ENCODE measurements around the gene CILP2. TPM values are rescaled to one million over a fixed set of nuclear protein-coding genes. Genes with fewer than 3 reads are reported as not detected.

CILP2 gene
- total and polyA plus RNA-seq, 2 experiments from 2014 or later = 4.0 to 21.6 TPM

DNA sequence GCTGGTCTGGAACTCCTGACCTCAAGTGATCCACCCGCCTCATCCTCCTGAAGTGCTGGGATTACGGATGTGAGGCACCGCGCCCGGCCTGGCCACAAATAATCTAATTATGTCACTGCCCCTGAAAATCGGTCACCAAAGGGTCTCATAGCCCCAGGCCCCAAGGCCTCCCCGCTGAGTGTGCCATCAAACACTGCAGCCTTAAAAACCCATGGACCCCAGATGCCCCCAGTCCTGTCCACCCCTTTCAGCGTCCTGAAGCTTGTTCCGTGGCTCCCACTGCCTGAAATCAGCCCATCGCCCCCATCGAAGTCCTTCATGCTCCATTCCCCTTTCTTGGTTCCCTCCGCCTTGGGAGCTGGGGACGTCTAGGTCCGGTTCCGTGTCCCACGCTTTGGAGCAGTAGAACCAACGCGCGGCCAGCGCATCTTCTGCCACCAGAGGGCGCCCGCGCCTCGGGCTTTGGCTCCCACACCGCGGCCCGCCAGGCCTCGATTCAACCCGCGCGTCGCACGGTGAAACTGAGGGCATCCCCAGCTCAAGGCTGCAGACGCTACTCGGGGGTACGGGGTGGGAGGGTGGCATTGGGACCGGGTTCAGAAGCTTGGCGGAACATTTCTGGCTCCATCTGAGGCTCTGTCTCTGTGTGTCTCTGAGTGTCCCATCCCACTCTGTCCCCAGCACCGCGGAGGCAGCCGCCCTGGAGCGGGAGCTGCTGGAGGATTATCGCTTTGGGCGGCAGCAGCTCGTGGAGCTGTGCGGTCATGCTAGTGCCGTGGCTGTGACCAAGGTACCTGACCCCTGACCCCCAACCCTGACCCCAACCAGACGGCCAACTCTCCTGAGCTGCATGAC is 5.9 kb upstream of the CILP2 start:
- H3K9me3 Mint-ChIP-seq = no peaks in the 10 kb centered on the region
- no peak for TF ChIP-seq JUNB (IDR thresholded peaks at IDR 0.05; ENCODE audit: unreplicated experiment)
- TF ChIP-seq, protein P1, sequence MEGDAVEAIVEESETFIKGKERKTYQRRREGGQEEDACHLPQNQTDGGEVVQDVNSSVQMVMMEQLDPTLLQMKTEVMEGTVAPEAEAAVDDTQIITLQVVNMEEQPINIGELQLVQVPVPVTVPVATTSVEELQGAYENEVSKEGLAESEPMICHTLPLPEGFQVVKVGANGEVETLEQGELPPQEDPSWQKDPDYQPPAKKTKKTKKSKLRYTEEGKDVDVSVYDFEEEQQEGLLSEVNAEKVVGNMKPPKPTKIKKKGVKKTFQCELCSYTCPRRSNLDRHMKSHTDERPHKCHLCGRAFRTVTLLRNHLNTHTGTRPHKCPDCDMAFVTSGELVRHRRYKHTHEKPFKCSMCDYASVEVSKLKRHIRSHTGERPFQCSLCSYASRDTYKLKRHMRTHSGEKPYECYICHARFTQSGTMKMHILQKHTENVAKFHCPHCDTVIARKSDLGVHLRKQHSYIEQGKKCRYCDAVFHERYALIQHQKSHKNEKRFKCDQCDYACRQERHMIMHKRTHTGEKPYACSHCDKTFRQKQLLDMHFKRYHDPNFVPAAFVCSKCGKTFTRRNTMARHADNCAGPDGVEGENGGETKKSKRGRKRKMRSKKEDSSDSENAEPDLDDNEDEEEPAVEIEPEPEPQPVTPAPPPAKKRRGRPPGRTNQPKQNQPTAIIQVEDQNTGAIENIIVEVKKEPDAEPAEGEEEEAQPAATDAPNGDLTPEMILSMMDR (conservative IDR thresholded peaks at IDR 0.05; ENCODE audit: low read depth in 2 of 2) = peak; percentile 92 to 99
- no peak for TF ChIP-seq STAT1 (IDR thresholded peaks at IDR 0.05; ENCODE audit: unreplicated experiment)
- no peak for TF ChIP-seq REST (IDR thresholded peaks at IDR 0.05; ENCODE audit: unreplicated experiment)
- TF ChIP-seq POLR2AphosphoS5 (IDR thresholded peaks at IDR 0.05; ENCODE audit: low read depth) = peak; percentile 54
- H3K36me3 Mint-ChIP-seq (ENCODE audit: low read depth) = peaks cover 21% of the 10 kb centered on the region
- DNase-seq (ENCODE audit: low spot score) = peak; percentile 94
- H3K27ac Mint-ChIP-seq = 0 out of 2 replicates have a peak overlapping the region, but pooled peaks have one; percentile 13
- H3K4me3 Mint-ChIP-seq = no peak overlapping the region; the same call in 2 of the 3 replicates
- no peaks in the 10 kb centered on the region for H3K9me2 ChIP-seq (ENCODE audit: insufficient read depth)
- peak; percentile 68 for ATAC-seq
- 0 out of 2 replicates have a peak, but pooled peaks cover 3% of the 10 kb centered on the region for H3K27me3 ChIP-seq (ENCODE audit: insufficient read depth)
- H3K4me2 ChIP-seq = peak overlapping the region; percentile 51; the same call in 1 of the 2 replicates
- H3K27me3 Mint-ChIP-seq (ENCODE audit: insufficient read depth, low read depth, poor library complexity) = peaks cover 22% of the 10 kb centered on the region
- no peak overlapping the region for H3K27ac ChIP-seq (ENCODE audit: low read depth)
- no peaks in the 10 kb centered on the region for H3K36me3 ChIP-seq (ENCODE audit: insufficient read depth)
- H4K20me1 ChIP-seq (replicated peaks; ENCODE audit: insufficient read depth) = no peaks in the 10 kb centered on the region; the same call in 1 of the 2 replicates
- H3K4me3 ChIP-seq = no peak overlapping the region
- no peak overlapping the region for H2AFZ ChIP-seq
- H3K4me1 Mint-ChIP-seq = peaks cover 32% of the 10 kb centered on the region
- no peaks in the 10 kb centered on the region for H3K79me2 ChIP-seq (replicated peaks; ENCODE audit: insufficient read depth)
- peaks cover 27% of the 10 kb centered on the region for H3F3A ChIP-seq (replicated peaks; ENCODE audit: low read depth)
- H3K4me1 ChIP-seq (ENCODE audit: insufficient read depth) = no peaks in the 10 kb centered on the region; the same call in 1 of the 2 replicates

DNA sequence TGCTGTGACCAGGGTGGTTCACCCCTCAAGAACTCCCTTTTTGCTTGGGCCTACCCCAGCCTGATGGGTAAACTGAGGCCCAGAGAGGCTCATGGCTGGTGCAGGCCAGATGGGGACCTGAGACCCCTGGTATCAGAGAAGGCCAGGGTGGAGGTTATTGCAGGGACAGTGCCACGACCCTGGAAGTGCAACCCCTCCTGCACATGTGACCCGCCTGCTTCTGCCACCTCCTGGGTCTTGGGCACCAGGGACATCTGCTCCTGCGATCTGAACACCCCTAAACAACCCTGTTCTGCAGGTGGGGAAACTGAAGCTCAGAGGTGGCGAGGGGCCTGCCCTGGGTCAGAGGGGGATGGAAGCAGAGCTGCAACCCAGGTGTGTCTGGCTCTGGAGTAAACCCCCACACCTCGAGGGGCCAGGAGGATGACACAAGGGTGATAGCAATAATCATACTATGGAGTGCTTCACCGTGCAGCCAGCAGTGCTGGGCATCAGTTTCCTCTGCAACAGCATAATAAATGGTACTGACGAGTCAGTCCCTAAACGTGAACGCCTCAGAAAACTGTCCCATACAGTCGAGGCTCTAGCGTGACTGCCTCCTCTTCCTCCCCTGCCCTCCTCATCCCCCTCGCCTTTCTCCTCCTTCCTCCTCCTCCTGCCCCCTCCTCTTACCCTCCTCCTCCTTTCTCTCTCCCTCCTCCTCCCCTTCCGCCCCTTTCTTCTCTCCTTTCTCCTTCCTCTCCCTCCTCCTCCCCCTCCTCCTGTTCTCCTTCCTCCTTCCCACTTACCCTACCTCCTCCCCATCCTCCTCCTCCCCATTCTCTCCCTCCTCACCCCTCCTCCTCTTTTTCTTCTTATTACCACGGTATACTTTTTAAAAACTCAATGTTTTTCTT is 5.0 kb upstream of the CILP2 start:
- Histone ChIP-seq H3K27me3 (ENCODE audit: insufficient read depth) (peaks cover 8% of the 10 kb centered on the region), H3K4me2 (0 out of 2 replicates have a peak overlapping the region, but pooled peaks have one; percentile 51), H4K20me1 (replicated peaks; ENCODE audit: insufficient read depth) (no peaks in the 10 kb centered on the region), H3F3A (replicated peaks; ENCODE audit: low read depth) (peaks cover 32% of the 10 kb centered on the region), H3K79me2 (replicated peaks; ENCODE audit: insufficient read depth) (no peaks in the 10 kb centered on the region), H2AFZ (no peak overlapping the region), H3K4me1 (ENCODE audit: insufficient read depth) (no peaks in the 10 kb centered on the region; the same call in 1 of the 2 replicates), H3K9me2 (ENCODE audit: insufficient read depth) (no peaks in the 10 kb centered on the region), H3K4me3 (no peak overlapping the region), H3K36me3 (ENCODE audit: insufficient read depth) (no peaks in the 10 kb centered on the region), H3K27ac (ENCODE audit: low read depth) (no peak overlapping the region)
- no peak overlapping the region for H3K27ac Mint-ChIP-seq
- H3K4me3 Mint-ChIP-seq = no peak overlapping the region; the same call in 2 of the 3 replicates
- H3K9me3 Mint-ChIP-seq = no peaks in the 10 kb centered on the region
- ATAC-seq = no peak
- H3K4me1 Mint-ChIP-seq = peaks cover 32% of the 10 kb centered on the region
- peak; percentile 11 for DNase-seq (ENCODE audit: low spot score)
- peaks cover 18% of the 10 kb centered on the region for H3K36me3 Mint-ChIP-seq (ENCODE audit: low read depth)
- H3K27me3 Mint-ChIP-seq (ENCODE audit: insufficient read depth, low read depth, poor library complexity) = peaks cover 25% of the 10 kb centered on the region
- TF ChIP-seq POLR2AphosphoS5 (IDR thresholded peaks at IDR 0.05; ENCODE audit: low read depth) (no peak), JUNB (IDR thresholded peaks at IDR 0.05; ENCODE audit: unreplicated experiment) (no peak), EZH2 (IDR thresholded peaks at IDR 0.05; ENCODE audit: low read depth, unreplicated experiment) (no peak), ZNF331 (CRISPR knock-in tag; IDR thresholded peaks at IDR 0.05; ENCODE audit: low read depth) (no peak)
- TF ChIP-seq, protein P2, sequence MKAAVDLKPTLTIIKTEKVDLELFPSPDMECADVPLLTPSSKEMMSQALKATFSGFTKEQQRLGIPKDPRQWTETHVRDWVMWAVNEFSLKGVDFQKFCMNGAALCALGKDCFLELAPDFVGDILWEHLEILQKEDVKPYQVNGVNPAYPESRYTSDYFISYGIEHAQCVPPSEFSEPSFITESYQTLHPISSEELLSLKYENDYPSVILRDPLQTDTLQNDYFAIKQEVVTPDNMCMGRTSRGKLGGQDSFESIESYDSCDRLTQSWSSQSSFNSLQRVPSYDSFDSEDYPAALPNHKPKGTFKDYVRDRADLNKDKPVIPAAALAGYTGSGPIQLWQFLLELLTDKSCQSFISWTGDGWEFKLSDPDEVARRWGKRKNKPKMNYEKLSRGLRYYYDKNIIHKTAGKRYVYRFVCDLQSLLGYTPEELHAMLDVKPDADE (IDR thresholded peaks at IDR 0.05) = no peak
- TF ChIP-seq, protein P1 (conservative IDR thresholded peaks at IDR 0.05; ENCODE audit: low read depth in 2 of 2) = no peak

All from GM23338 (cell line).